HG03135 (cell line): Measurements from ENCODE around the gene RNF180.
"Not testable (repeated sequence)": the region's sequence is repeated elsewhere in the genome, so short reads cannot be mapped to it uniquely, and the experiment has no call there.

ENCODE experiments used
- ATAC-seq: cut with Tn5 transposase; IDR thresholded peaks from one replicate; pipeline ENCODE4 v1.9.1; 2021; ENCODE audit warnings: mild to moderate bottlenecking, moderate library complexity; ENCODE audit not compliant: unreplicated experiment

The RNF180 gene

DNA sequence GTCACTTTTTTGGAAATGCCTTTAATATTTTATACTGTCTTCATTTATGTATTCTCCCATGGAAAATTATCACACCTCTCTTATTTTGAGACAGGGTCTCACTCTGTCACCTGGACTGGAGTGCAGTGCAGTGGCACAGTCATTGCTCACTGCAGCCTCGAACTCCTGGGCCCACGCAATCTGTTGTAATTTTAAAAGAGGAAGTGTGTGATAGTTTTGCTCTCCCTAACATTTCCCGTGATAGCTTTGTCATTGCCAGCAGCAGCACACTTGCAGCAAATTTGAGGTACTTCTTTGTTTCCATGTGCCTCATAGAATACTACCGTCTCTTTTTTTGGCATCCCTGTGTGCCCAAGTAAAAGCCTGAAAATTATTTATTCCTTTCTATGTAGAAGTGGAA lies 103.5 kb downstream of the RNF180 start:
- ATAC-seq = no peak

- ATAC-seq = no peak
Measured at GRCh38 chr5:64273276-64273675, 107.6 kb downstream of the RNF180 start.

GRCh38 chr5:64285188-64286130 lies 119.8 kb downstream of the RNF180 start:
- no peak for ATAC-seq

GRCh38 chr5:64286381-64286780 lies 120.7 kb downstream of the RNF180 start:
- ATAC-seq = no peak

DNA sequence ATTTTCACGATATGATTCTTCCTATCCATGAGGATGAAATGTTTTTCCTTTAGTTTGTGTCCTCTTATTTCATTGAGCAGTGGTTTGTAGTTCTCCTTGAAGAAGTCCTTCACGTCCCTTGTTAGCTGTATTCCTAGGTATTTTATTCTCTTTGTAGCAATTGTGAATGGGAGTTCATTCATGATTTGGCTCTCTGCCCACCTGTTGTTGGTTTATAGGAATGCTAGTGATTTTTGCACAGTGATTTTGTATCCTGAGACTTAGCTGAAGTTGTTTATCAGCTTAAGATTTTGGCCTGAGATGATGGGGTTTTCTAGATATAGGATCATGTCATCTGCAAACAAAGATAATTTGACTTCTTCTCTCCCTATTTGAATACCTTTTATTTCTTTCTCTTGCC lies 122.9 kb downstream of the RNF180 start:
- not testable (repeated sequence) for ATAC-seq

DNA sequence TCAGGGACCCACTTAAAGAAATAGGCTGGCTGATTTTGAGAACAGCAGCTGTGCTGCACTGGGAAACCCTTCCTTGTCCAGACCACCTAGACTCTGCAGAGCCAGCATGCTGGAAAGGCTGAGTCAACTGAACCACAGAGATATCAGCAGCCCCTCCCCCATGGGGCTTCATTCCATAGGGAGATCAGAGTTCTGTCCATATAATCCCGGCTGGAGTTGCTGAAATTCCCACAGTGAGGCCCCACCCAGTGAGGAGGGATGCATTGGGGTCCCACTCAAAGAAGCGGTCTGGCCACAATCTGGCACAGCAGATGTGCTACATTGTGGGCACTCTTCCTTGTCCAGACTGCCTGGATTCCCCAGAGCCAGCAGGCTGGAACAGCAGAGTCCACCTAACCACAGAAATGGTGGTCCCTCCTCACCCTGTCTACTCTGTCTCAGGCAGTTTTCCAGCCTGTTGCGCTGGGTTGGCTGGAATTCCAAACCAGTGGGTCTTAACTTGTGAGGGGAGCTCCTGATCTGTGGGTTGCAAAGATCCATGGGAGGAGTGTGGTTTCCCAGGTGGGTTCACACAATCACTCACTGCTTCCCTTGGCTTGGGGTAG lies 127.1 kb downstream of the RNF180 start:
- ATAC-seq = no peak

DNA sequence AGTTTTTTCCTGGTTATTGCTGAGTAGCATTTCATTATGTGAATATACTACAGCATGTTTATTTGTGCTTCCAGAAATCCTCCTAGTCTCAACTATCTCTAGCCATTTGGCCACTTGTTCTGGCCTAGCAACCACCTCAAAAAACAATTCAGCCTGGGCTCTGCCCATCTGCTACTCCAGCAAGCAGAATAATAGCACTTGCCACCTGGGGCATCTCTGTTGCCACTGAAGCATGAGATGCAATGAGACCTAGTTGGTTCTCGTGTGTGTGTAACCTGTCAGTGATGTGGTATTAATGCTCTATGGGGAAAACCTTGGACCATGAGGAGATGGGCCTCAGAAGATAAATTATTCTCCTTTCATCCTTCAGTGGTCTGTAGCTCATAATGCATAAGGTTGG lies 129.5 kb downstream of the RNF180 start:
- no peak for ATAC-seq

- ATAC-seq = no peak
Measured at GRCh38 chr5:64298586-64298985, 132.9 kb downstream of the RNF180 start.

DNA sequence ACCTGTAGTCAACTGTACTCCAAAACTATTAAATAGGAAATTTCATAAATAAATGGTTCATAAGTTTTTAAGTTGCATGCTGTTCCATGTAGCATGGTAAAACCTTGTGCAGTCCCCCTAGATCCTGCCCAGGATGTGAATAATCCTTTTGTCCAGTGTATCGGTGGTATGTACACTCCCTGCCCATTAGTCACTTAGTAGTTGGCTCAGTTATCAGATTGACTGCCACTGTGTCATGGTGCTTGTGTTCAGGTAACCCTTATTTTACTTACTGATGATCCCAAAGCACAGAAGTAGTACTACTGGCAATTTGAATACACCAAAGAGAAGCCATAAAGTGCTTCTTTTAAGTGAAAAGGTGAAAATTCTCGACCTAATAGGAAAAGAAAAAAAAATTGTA lies 134.2 kb downstream of the RNF180 start:
- ATAC-seq = no peak

DNA sequence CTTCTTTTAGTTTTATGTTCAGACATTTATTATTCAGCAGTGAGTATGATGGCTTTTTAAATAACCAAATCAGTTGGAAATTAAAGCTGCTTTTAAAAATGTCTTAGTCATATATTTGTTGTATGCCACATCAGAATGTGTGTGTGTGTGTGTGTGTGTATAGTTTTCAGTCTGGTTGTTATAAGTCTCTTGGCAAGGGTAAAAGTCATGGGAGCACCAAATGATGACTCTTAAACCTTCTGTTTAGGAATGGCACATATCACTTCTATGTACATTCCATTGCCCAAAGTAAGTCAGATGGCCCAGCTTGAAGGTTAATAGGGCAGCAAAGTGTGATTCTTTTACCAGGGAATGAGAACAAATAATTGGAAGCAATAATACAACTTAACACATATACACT lies 135.9 kb downstream of the RNF180 start:
- ATAC-seq = no peak

GRCh38 chr5:64308135-64308534 lies 142.5 kb downstream of the RNF180 start:
- no peak for ATAC-seq

DNA sequence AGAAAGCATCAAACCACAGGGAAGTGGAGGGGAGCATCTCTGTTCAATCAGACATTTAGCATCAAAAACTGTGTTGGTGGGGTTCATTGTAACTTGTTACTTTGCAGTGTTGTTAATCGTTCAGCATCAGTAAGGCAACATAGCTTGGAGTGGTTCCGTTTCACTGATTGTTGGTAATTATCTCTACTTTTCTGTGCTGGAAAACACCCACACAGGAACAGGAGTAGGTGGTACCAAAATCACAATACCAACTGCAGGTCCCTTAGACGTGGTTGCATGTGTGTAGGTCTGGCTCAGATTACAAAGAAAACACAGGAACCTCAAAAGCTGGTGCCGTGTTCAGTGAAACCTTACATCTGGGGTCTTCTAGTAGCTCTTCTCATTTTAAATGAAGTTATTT lies 146.8 kb downstream of the RNF180 start:
- ATAC-seq = no peak

- no peak for ATAC-seq
Measured at GRCh38 chr5:64315778-64316177, 150.1 kb downstream of the RNF180 start.

GRCh38 chr5:64318175-64318574 lies 152.5 kb downstream of the RNF180 start:
- no peak for ATAC-seq

DNA sequence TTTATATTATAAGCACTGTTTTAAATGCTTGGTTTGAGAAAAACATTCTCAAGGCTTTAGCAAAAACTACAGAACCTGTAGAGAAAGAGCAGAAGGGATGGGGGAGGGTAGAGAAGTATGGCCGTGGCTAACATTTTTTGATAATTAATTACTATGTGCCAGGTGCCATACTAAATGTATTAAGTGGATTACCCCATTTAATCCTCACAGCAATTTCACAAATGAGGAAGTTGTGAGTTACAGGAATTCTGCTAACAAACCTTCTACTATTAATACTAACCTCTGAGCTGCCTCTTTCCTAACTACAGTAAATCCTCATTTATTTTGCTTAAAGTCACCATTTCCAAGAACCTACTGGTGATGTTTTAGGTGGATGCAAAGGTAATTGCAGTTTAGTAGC lies 157.9 kb downstream of the RNF180 start:
- no peak for ATAC-seq

GRCh38 chr5:64330728-64331231 lies 165.1 kb downstream of the RNF180 start:
- no peak for ATAC-seq

- ATAC-seq = no peak
Measured at GRCh38 chr5:64331597-64332277, 166.1 kb downstream of the RNF180 start.

DNA sequence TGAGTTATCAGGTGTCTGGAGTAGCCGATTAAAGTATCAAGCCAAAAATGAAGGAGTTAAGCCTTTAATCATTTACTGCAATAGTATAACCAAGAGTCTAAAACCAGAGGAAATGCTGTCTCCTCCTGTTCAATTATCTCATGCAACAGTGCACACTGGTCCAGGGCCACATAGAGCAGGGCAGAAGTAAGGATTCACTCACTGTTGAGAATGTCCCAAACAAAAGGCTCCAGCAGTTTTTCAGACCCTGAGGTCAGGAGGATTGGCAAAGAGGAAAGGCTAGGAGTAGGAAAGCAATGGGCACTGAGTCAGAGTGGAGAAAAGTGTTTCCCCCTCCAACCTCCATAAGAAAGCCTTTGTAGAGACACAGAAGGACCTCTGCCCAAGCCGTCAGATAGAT lies 168.2 kb downstream of the RNF180 start:
- ATAC-seq = no peak

GRCh38 chr5:64339769-64340168 lies 174.1 kb downstream of the RNF180 start:
- no peak for ATAC-seq

DNA sequence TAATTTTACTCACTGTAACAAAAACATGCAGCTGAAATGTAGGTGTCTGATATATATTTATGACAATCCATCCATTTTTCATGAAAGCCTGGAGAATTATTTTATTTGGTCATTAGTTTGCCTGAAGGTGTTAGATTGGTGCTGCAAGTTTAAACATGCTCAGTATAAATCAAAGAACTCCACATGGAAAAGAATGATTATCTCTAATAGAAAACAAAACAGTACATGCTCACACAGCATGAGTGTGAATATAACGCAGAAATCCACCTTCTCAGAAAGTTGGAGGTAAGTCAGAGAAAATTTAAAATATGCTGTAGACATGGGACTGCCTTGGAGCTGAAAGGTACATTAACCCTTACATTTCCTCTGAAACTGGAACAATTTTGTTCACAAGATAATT lies 174.7 kb downstream of the RNF180 start:
- ATAC-seq = no peak

GRCh38 chr5:64341340-64341739 lies 175.7 kb downstream of the RNF180 start:
- no peak for ATAC-seq

DNA sequence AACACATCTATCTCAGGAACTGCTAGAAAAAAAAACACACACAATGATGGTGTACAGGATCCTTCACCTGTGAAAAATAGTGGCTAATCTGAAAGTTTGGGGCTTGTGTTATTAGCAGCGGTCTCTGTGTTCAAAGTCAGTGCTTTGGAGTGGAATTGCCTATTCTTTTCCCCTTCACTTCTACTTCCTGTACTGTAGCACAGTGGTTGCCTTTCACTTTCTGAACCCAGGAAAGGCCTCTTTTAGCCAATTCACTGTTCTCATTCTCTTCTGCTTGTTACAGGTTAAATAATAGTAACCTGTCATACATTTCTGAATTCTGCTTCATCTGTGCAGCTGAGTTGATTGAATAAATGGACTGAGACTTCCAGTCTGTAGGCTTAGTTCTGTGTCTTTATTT lies 178.9 kb downstream of the RNF180 start:
- no peak for ATAC-seq
